ENCODE measurements around the gene BET1.

DNA sequence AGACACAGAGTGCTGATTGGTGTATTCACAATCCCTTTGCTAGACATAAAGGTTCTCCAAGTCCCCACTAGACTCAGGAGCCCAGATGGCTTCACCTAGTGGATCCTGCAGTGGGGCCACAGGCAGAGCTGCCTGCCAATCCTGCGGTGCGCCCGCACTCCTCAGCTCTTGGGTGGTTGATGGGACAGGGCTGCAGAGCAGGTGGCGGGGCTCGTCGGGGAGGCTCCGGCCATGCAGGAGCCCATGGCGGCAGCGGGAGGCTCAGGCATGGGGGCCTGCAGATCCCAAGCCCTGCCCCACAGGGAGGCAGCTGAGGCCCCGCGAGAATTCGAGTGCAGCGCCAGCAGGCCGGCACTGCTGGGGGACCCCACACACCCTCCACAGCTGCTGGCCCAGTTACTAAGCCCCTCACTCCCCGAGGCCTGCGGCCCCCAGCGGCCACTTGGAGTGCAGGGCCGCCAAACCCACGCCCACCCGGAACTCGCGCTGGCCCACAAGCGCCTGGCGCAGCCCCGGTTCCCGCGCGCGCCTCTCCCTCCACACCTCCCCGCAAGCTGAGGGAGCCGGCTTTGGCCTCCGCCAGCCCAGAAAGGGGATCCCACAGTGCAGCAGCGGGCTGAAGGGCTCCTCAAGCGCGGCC lies 7.7 kb upstream of the BET1 start:
- TF ChIP-seq, protein P1, sequence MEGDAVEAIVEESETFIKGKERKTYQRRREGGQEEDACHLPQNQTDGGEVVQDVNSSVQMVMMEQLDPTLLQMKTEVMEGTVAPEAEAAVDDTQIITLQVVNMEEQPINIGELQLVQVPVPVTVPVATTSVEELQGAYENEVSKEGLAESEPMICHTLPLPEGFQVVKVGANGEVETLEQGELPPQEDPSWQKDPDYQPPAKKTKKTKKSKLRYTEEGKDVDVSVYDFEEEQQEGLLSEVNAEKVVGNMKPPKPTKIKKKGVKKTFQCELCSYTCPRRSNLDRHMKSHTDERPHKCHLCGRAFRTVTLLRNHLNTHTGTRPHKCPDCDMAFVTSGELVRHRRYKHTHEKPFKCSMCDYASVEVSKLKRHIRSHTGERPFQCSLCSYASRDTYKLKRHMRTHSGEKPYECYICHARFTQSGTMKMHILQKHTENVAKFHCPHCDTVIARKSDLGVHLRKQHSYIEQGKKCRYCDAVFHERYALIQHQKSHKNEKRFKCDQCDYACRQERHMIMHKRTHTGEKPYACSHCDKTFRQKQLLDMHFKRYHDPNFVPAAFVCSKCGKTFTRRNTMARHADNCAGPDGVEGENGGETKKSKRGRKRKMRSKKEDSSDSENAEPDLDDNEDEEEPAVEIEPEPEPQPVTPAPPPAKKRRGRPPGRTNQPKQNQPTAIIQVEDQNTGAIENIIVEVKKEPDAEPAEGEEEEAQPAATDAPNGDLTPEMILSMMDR (conservative IDR thresholded peaks at IDR 0.05; ENCODE audit: low read length), result no peak
- no peak for TF ChIP-seq EZH2phosphoT487 (IDR thresholded peaks at IDR 0.05; ENCODE audit: borderline replicate concordance, low read depth, low read length)

Data from OCI-LY7 (cell line).